CD4-positive, alpha-beta memory T cell (primary cell): Measurements from ENCODE around the gene SETD3. TPM values are rescaled to one million over a fixed set of nuclear protein-coding genes. Genes with fewer than 3 reads are reported as not detected.

ENCODE experiments used
- CTCF ChIA-PET: fragments of 350-600 bp; sonication (Branson Sonifier 250); formaldehyde crosslinking; loops from one replicate; lab custom pipeline; 2021; ENCODE audit warnings: inconsistent platforms; ENCODE audit not compliant: partially characterized antibody; lab: Charles Lee
- POLR2A ChIA-PET: fragments of 350-600 bp; sonication (Branson Sonifier 250); formaldehyde crosslinking; loops from one replicate; lab custom pipeline; 2021; ENCODE audit not compliant: partially characterized antibody; lab: Charles Lee
- DNase-seq, 5 donors: peaks; one replicate each; pipeline versions ENCODE4 v3.0.0 to v3.0.0-alpha.2; 2020 to 2022; ENCODE audit warnings: mixed read lengths in 1 of 5
- H3K27ac ChIP-seq: one replicate; pipeline ENCODE4 v1.7.0; 2013; ENCODE audit warnings: low read depth, low read length
- H3K27me3 ChIP-seq: 2 replicates; pipeline ENCODE4 v1.7.0; 2013; ENCODE audit warnings: mild to moderate bottlenecking, low read length, moderate library complexity; ENCODE audit not compliant: insufficient read depth
- H3K36me3 ChIP-seq: 2 replicates; pipeline ENCODE4 v1.7.0; 2013; ENCODE audit warnings: mild to moderate bottlenecking, low read length, moderate library complexity; ENCODE audit not compliant: insufficient read depth
- H3K4me1 ChIP-seq: 2 replicates; pipeline ENCODE4 v1.7.0; 2013; ENCODE audit warnings: mild to moderate bottlenecking, low read length, moderate library complexity; ENCODE audit not compliant: insufficient read depth
- H3K4me3 ChIP-seq, 2 donors: one replicate each; pipeline ENCODE4 v1.7.0; 2013; ENCODE audit warnings: low read length in 2 of 2, mild to moderate bottlenecking in 1 of 2
- H3K9me3 ChIP-seq, 2 donors: one replicate each; pipeline ENCODE4 v1.7.0; 2013; ENCODE audit warnings: low read length in 2 of 2, control low read depth in 1 of 2; ENCODE audit not compliant: control insufficient read depth in 1 of 2
- H3K27ac Mint-ChIP-seq, 7 donors: one replicate each; pipeline ENCODE4 v1.8.0; 2020 to 2021; ENCODE audit warnings: mixed read lengths in 7 of 7, mild to moderate bottlenecking in 6 of 7, inconsistent platforms in 3 of 7, moderate library complexity in 3 of 7
- H3K27me3 Mint-ChIP-seq, 2 donors: one replicate each; pipeline ENCODE4 v1.8.0; 2020 to 2021; ENCODE audit warnings: mixed read lengths in 2 of 2
- H3K36me3 Mint-ChIP-seq, 2 donors: one replicate each; pipeline ENCODE4 v1.8.0; 2020 to 2021; ENCODE audit warnings: mixed read lengths in 2 of 2, inconsistent platforms in 1 of 2, mild to moderate bottlenecking in 1 of 2
- H3K4me1 Mint-ChIP-seq, 4 donors: one replicate each; pipeline ENCODE4 v1.8.0; 2020 to 2021; ENCODE audit warnings: mixed read lengths in 4 of 4, mild to moderate bottlenecking in 1 of 4
- H3K4me3 Mint-ChIP-seq, 8 donors: one replicate each; pipeline ENCODE4 v1.8.0; 2020 to 2021; ENCODE audit warnings: mixed read lengths in 8 of 8, mild to moderate bottlenecking in 7 of 8, moderate library complexity in 6 of 8, inconsistent platforms in 3 of 8
- H3K9me3 Mint-ChIP-seq, 8 donors: one replicate each; pipeline ENCODE4 v1.8.0; 2020 to 2021; ENCODE audit warnings: mixed read lengths in 8 of 8, mild to moderate bottlenecking in 5 of 8, inconsistent platforms in 3 of 8, moderate library complexity in 1 of 8
- intact Hi-C: fragments of 100-400 bp; cut with micrococcal nuclease; formaldehyde crosslinking; loops from one replicate; pipeline ENCODE4 v1.15.1; 2023
- polyA plus RNA-seq, 2 donors: library from polyadenylated mRNA; unstranded; fragments of 300-500 nt; fragmentation: Illumina TruSeq; gene quantifications; one replicate each; pipeline ENCODE4 v1.2.3, GENCODE V29; 2021
- total RNA-seq, 2 experiments: library from RNA; stranded (reverse); gene quantifications; one replicate each; pipeline ENCODE4 v1.2.3, GENCODE V29; 2021

Gene SETD3
- total and polyA plus RNA-seq, 4 experiments from 2014 or later = 37.4 to 66.9 (median 55.8) TPM

GRCh38 chr14:99408286-99408970, 72.2 kb downstream of the SETD3 start:
- POLR2A ChIA-PET = no interaction called here
- no peaks in the 10 kb centered on the region for H3K9me3 ChIP-seq
- Mint-ChIP-seq H3K4me3 (no peak overlapping the region), H3K9me3 (no peaks in the 10 kb centered on the region), H3K36me3 (peaks cover 65 to 76% of the 10 kb centered on the region in 2 donors), H3K27ac (peak overlapping the region in 4 of 7 donors; percentile 28 to 76 (median 60)), H3K4me1 (peaks cover 2 to 7% (median 7%) of the 10 kb centered on the region in 4 donors), H3K27me3 (no peaks in the 10 kb centered on the region)
- H3K4me1 ChIP-seq = no peaks in the 10 kb centered on the region
- H3K27ac ChIP-seq = no peak overlapping the region
- CTCF ChIA-PET = interaction anchor here (2.3 to 13.4 kb wide), 2 partner anchors 8 to 15 kb away, joined by 11 to 182 read pairs; no protein-coding TSS in a partner anchor
- H3K27me3 ChIP-seq = no peaks in the 10 kb centered on the region
- H3K36me3 ChIP-seq = peaks cover 18% of the 10 kb centered on the region
- DNase-seq = no peak
- intact Hi-C loops = no loop called here
- H3K4me3 ChIP-seq = no peak overlapping the region

- no peaks in the 10 kb centered on the region for H3K27me3 ChIP-seq
- H3K4me3 ChIP-seq = no peak overlapping the region
- H3K4me3 Mint-ChIP-seq = no peak overlapping the region
- peaks cover 65 to 76% of the 10 kb centered on the region in 2 donors for H3K36me3 Mint-ChIP-seq
- H3K36me3 ChIP-seq = peaks cover 18% of the 10 kb centered on the region
- H3K27ac Mint-ChIP-seq = peak overlapping the region in 2 of 7 donors; percentile 31 to 32
- no peak for DNase-seq
- ChIA-PET POLR2A (no interaction called here), CTCF (interaction anchor here (2.3 to 13.4 kb wide), 2 partner anchors 9 to 14 kb away, joined by 11 to 182 read pairs; no protein-coding TSS in a partner anchor)
- H3K27ac ChIP-seq = no peak overlapping the region
- no peaks in the 10 kb centered on the region for H3K9me3 Mint-ChIP-seq
- no peaks in the 10 kb centered on the region for H3K27me3 Mint-ChIP-seq
- no peaks in the 10 kb centered on the region for H3K9me3 ChIP-seq
- H3K4me1 ChIP-seq = no peaks in the 10 kb centered on the region
- peaks cover 2 to 8% (median 5%) of the 10 kb centered on the region in 4 donors for H3K4me1 Mint-ChIP-seq
- intact Hi-C loops = no loop called here
Observed at GRCh38 chr14:99407416-99407815, 73.2 kb downstream of the SETD3 start.

- intact Hi-C loops = no loop called here
- Mint-ChIP-seq H3K27ac (peak overlapping the region in 3 of 7 donors; percentile 7 to 51 (median 47)), H3K9me3 (no peaks in the 10 kb centered on the region), H3K4me3 (no peak overlapping the region), H3K36me3 (peaks cover 60 to 82% of the 10 kb centered on the region in 2 donors), H3K4me1 (peaks cover 4 to 10% (median 7%) of the 10 kb centered on the region in 4 donors), H3K27me3 (no peaks in the 10 kb centered on the region)
- no peaks in the 10 kb centered on the region for H3K9me3 ChIP-seq
- POLR2A ChIA-PET = interaction anchor here (0.6 kb wide), 1 partner anchor 574 kb away, joined by 4 read pairs; no protein-coding TSS in a partner anchor
- H3K4me1 ChIP-seq = no peaks in the 10 kb centered on the region
- H3K27ac ChIP-seq = no peak overlapping the region
- H3K27me3 ChIP-seq = no peaks in the 10 kb centered on the region
- H3K4me3 ChIP-seq = no peak overlapping the region
- CTCF ChIA-PET = interaction anchor here (5.1 to 6.6 kb wide), 2 partner anchors 11 to 13 kb away, joined by 17 to 55 read pairs; no protein-coding TSS in a partner anchor
- no peak for DNase-seq
- peaks cover 38% of the 10 kb centered on the region for H3K36me3 ChIP-seq
Observed at GRCh38 chr14:99402950-99403349, 77.7 kb downstream of the SETD3 start.

- H3K9me3 ChIP-seq = no peaks in the 10 kb centered on the region
- ChIA-PET POLR2A (no interaction called here), CTCF (interaction anchor here (5.1 to 6.6 kb wide), 2 partner anchors 10 to 14 kb away, joined by 17 to 55 read pairs; no protein-coding TSS in a partner anchor)
- H3K4me3 ChIP-seq = no peak overlapping the region
- Mint-ChIP-seq H3K27me3 (no peaks in the 10 kb centered on the region), H3K27ac (peak overlapping the region in 6 of 7 donors; percentile 9 to 71 (median 54)), H3K9me3 (peaks cover 0 to 1% (median 0%) of the 10 kb centered on the region in 8 donors), H3K36me3 (peaks cover 53 to 80% of the 10 kb centered on the region in 2 donors), H3K4me3 (no peak overlapping the region), H3K4me1 (peaks cover 4 to 10% (median 7%) of the 10 kb centered on the region in 4 donors)
- intact Hi-C loops = no loop called here
- no peaks in the 10 kb centered on the region for H3K4me1 ChIP-seq
- no peak for DNase-seq
- H3K27ac ChIP-seq = no peak overlapping the region
- H3K36me3 ChIP-seq = peaks cover 43% of the 10 kb centered on the region
- no peaks in the 10 kb centered on the region for H3K27me3 ChIP-seq
Observed at GRCh38 chr14:99402285-99402648, 78.4 kb downstream of the SETD3 start.

DNA sequence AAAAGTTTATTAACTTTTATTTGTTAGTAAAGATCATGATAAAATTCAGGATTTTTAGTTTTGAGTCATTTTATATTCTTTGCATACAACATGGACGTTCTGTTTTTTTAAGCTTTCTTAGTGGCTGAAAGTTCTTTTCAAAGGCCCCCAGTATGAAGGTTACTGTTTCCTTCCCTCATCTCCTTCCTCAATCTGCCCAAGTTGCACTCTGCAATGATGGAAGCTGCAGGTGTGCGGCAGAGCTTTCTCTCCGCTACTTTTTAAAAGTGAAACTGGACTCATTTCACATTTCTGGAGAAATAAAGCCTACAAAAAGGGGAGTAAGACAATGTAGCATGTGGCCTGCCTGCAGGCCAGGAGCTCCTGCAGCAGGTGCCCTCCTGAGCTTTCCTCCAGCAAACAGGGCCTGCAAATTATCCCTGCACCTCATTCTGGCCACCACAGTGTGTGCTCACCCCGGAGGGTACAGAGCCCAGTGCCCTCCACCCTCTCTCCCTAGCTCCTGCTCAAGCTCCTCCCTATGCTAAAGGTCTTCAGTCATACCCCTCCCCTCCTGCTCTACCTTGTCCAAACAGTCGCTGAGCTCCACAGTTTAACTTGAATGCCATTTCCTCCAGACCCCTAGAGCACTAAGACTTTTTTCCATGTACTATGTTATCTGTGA, 78.9 kb downstream of the SETD3 start:
- peak overlapping the region in 6 of 7 donors; percentile 9 to 92 (median 76) for H3K27ac Mint-ChIP-seq
- peaks cover 50 to 83% of the 10 kb centered on the region in 2 donors for H3K36me3 Mint-ChIP-seq
- Histone ChIP-seq H3K9me3 (no peaks in the 10 kb centered on the region), H3K27ac (no peak overlapping the region), H3K4me3 (no peak overlapping the region), H3K36me3 (peaks cover 43% of the 10 kb centered on the region), H3K27me3 (no peaks in the 10 kb centered on the region), H3K4me1 (no peaks in the 10 kb centered on the region)
- no peaks in the 10 kb centered on the region for H3K27me3 Mint-ChIP-seq
- intact Hi-C loops = no loop called here
- ChIA-PET POLR2A (no interaction called here), CTCF (interaction anchor here (1.0 to 6.6 kb wide), 3 partner anchors 9 to 14 kb away, joined by 3 to 55 read pairs (median 17); no protein-coding TSS in a partner anchor)
- H3K9me3 Mint-ChIP-seq = peaks cover 0 to 1% (median 0%) of the 10 kb centered on the region in 8 donors
- no peak for DNase-seq
- H3K4me1 Mint-ChIP-seq = peaks cover 4 to 10% (median 7%) of the 10 kb centered on the region in 4 donors
- H3K4me3 Mint-ChIP-seq = peak overlapping the region in 1 of 8 donors; percentile 35

- Histone ChIP-seq H3K4me3 (no peak overlapping the region), H3K27ac (no peak overlapping the region), H3K36me3 (peaks cover 40% of the 10 kb centered on the region), H3K27me3 (no peaks in the 10 kb centered on the region), H3K9me3 (no peaks in the 10 kb centered on the region), H3K4me1 (peaks cover under 1% of the 10 kb centered on the region)
- ChIA-PET POLR2A (no interaction called here), CTCF (interaction anchor here (1.0 to 6.6 kb wide), 3 partner anchors 9 to 15 kb away, joined by 3 to 55 read pairs (median 17); no protein-coding TSS in a partner anchor)
- Mint-ChIP-seq H3K27me3 (no peaks in the 10 kb centered on the region), H3K4me1 (peaks cover 8 to 13% (median 8%) of the 10 kb centered on the region in 4 donors), H3K4me3 (no peak overlapping the region), H3K27ac (peak overlapping the region in 1 of 7 donors; percentile 82), H3K36me3 (peaks cover 46 to 81% of the 10 kb centered on the region in 2 donors), H3K9me3 (peaks cover 0 to 1% (median 0%) of the 10 kb centered on the region in 8 donors)
- intact Hi-C loops = no loop called here
- no peak for DNase-seq
Observed at GRCh38 chr14:99401211-99401610, 79.4 kb downstream of the SETD3 start.

DNA sequence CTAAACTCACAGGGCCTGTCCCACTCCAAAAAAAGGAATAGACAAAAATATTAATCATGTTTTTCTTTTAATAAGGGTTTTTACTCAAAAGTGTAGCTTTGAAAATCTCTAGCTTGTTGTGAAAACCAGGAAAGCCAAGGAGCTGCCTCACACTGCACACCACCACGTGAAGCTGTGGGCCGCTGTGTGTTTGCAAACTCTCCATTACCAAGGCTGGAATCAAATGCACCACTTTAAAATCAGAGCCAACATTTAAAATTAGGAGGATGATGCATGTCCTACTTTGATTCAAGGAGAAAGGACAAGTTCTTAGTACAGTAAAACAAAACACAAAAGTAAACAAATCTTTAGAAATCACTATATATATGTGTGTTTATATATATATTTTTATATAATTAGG, 83.0 kb downstream of the SETD3 start:
- no peak overlapping the region for H3K4me3 ChIP-seq
- H3K4me1 ChIP-seq = peaks cover 5% of the 10 kb centered on the region
- H3K9me3 ChIP-seq = no peaks in the 10 kb centered on the region
- no peak overlapping the region for H3K27ac ChIP-seq
- no peaks in the 10 kb centered on the region for H3K27me3 Mint-ChIP-seq
- peaks cover 12 to 28% (median 19%) of the 10 kb centered on the region in 4 donors for H3K4me1 Mint-ChIP-seq
- H3K36me3 Mint-ChIP-seq = peaks cover 20 to 61% of the 10 kb centered on the region in 2 donors
- H3K36me3 ChIP-seq = peaks cover 25% of the 10 kb centered on the region
- H3K27me3 ChIP-seq = no peaks in the 10 kb centered on the region
- no peak overlapping the region for H3K4me3 Mint-ChIP-seq
- no peak for DNase-seq
- ChIA-PET POLR2A (no interaction called here), CTCF (interaction anchor here (0.9 to 10.8 kb wide), 3 partner anchors 9 to 36 kb away, joined by 3 to 182 read pairs (median 6); no protein-coding TSS in a partner anchor)
- intact Hi-C loops = no loop called here
- peaks cover 0 to 1% (median 0%) of the 10 kb centered on the region in 8 donors for H3K9me3 Mint-ChIP-seq
- H3K27ac Mint-ChIP-seq = no peak overlapping the region
